K562 treated with DMSO at 1 percent for 24 hours (cell line): ENCODE data around the gene CLCA2. TPM values are rescaled to one million over a fixed set of nuclear protein-coding genes. Genes with fewer than 3 reads are reported as not detected.

Source experiments
- total RNA-seq: library from RNA; unstranded; fragments of 300-600 nt; gene quantifications from 2 replicates; pipeline ENCODE4 v1.2.3, GENCODE V29; 2022; ENCODE audit warnings: low read depth; ENCODE audit not compliant: insufficient read depth

Gene CLCA2, protein sequence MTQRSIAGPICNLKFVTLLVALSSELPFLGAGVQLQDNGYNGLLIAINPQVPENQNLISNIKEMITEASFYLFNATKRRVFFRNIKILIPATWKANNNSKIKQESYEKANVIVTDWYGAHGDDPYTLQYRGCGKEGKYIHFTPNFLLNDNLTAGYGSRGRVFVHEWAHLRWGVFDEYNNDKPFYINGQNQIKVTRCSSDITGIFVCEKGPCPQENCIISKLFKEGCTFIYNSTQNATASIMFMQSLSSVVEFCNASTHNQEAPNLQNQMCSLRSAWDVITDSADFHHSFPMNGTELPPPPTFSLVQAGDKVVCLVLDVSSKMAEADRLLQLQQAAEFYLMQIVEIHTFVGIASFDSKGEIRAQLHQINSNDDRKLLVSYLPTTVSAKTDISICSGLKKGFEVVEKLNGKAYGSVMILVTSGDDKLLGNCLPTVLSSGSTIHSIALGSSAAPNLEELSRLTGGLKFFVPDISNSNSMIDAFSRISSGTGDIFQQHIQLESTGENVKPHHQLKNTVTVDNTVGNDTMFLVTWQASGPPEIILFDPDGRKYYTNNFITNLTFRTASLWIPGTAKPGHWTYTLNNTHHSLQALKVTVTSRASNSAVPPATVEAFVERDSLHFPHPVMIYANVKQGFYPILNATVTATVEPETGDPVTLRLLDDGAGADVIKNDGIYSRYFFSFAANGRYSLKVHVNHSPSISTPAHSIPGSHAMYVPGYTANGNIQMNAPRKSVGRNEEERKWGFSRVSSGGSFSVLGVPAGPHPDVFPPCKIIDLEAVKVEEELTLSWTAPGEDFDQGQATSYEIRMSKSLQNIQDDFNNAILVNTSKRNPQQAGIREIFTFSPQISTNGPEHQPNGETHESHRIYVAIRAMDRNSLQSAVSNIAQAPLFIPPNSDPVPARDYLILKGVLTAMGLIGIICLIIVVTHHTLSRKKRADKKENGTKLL
- not detected in 2 replicates for total RNA-seq

DNA sequence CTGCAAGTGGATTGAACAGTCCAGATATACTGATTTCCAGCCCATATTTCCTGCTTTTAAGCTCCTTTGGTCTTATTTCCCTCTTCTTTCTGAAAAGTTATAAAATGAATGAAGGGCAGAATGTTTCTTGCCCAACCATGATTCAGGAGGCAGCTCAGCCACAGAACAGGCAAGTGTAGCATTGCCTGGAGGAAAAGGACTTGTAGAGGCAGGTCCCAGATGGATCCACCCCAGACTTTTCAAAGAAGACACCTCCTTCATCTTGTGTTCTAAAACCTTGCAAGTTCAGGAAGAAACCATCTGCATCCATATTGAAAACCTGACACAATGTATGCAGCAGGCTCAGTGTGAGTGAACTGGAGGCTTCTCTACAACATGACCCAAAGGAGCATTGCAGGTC, at the start of gene CLCA2:
Gene CLCA2, plus strand, starts transcription at position 299 of the 400 bp plus-strand sequence. Its CDS starts 77 bp downstream, at position 376.

DNA sequence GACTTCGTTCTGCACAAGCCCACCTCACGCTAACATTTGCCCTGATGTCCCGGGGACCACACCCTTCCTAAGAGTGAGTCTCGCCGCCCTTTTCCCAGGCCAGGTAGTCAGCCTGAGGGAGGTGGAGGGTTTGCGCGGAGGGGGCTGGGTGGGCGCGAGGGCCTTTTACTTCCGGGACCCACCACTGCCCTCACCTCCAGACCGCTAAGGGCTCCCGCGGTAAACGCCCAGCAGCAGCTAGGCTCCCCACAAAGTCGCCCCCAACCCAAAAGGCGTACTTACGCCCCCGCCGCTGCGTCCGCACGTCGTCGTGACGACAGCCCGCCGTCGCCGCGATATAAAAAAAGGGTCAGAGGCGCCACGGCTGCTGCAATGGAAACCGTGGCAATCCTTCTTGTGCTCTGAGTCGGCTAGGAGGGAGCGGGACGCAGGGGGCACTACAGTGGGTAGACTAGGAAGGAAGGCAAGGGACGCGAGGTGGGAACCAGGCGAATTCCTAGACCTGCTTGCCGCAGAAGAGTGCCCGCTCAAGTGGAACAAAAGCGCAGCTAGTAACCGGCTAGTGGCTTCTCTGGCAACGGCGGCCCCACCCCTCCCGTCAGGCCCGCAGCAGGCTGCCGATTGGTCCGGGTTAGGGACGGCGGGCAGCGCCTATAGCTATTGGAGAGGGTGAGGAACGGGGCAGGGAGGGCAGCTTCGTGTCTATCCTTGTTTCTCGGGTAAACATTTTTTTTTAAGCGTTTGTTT, 28.0 kb upstream of the CLCA2 start, which contains the start of gene ODF2L:
Gene ODF2L, minus strand, starts transcription at position 573 of the 747 bp plus-strand sequence. CDS start 9,296 bp downstream, outside the sequence.

GRCh38 chr1:86468501-86468977, 44.6 kb downstream of the CLCA2 start, which contains the start of gene CLCA1:
TSS of gene CLCA1 (plus strand) at chr1:86468927. CDS start at chr1:86468972, 45 bp downstream.

Other genes starting within 250 kb of the CLCA2 start
- 1.7 and 5.5 TPM in 2 replicates for gene ODF2L, start 27.8 kb upstream of the CLCA2 start, total RNA-seq
- gene CLCA1, start 44.8 kb downstream of the CLCA2 start, total RNA-seq, result 0.89 and 1.5 TPM in 2 replicates
- gene CLCA4, start 122.9 kb downstream of the CLCA2 start, total RNA-seq, result not detected in 2 replicates